Measurements from ENCODE around the gene ALG10.
"Not testable (repeated sequence)": the region's sequence is repeated elsewhere in the genome, so short reads cannot be mapped to it uniquely, and the experiment has no call there.

Gene ALG10

GRCh38 chr12:34022079-34022830 lies at the start of gene ALG10:
ALG10 (plus strand) TSS chr12:34022496; CDS start chr12:34022600, 104 bp downstream.
- DNase-seq = peak; percentile 95

- not testable (repeated sequence) for DNase-seq
Observed at GRCh38 chr12:33972884-33973283, 49.4 kb upstream of the ALG10 start.

GRCh38 chr12:33977887-33978286 lies 44.4 kb upstream of the ALG10 start:
- DNase-seq = no peak

- DNase-seq = no peak
Observed at GRCh38 chr12:33988197-33988805, 34.0 kb upstream of the ALG10 start.

GRCh38 chr12:33988913-33989312 lies 33.4 kb upstream of the ALG10 start:
- DNase-seq = no peak

GRCh38 chr12:33994857-33995808 lies 27.2 kb upstream of the ALG10 start:
- no peak for DNase-seq

- DNase-seq = not testable (repeated sequence)
Observed at GRCh38 chr12:34008835-34009234, 13.5 kb upstream of the ALG10 start.

GRCh38 chr12:34016361-34016760 lies 5.9 kb upstream of the ALG10 start:
- no peak for DNase-seq

- DNase-seq = no peak
Observed at GRCh38 chr12:34021071-34021470, 1.2 kb upstream of the ALG10 start.

GRCh38 chr12:34027661-34028060 lies 5.4 kb downstream of the ALG10 start:
- not testable (repeated sequence) for DNase-seq

GRCh38 chr12:34030591-34030990 lies 8.3 kb downstream of the ALG10 start:
- no peak for DNase-seq

- DNase-seq = no peak
Observed at GRCh38 chr12:34033628-34034296, 11.5 kb downstream of the ALG10 start.

GRCh38 chr12:34038357-34038756 lies 16.1 kb downstream of the ALG10 start:
- not testable (repeated sequence) for DNase-seq

GRCh38 chr12:34046570-34046969 lies 24.3 kb downstream of the ALG10 start:
- no peak for DNase-seq

GRCh38 chr12:34047855-34048254 lies 25.6 kb downstream of the ALG10 start:
- not testable (repeated sequence) for DNase-seq

GRCh38 chr12:34048714-34049113 lies 26.4 kb downstream of the ALG10 start:
- DNase-seq = no peak

- DNase-seq = no peak
Observed at GRCh38 chr12:34051486-34051885, 29.2 kb downstream of the ALG10 start.

GRCh38 chr12:34054938-34055337 lies 32.6 kb downstream of the ALG10 start:
- no peak for DNase-seq

Measured in stimulated activated CD4-positive, alpha-beta T cell treated with anti-CD3 and anti-CD28 coated beads, Interleukin-1b, Interleukin-23, amount 100 ng/mL, for 48 hours (primary cell).